Neural progenitor cell (in vitro differentiated cells): ENCODE results near the gene ZNF581.

Experiments used
- CTCF ChIP-seq: fragments of 200-600 bp; sonication (generic); IDR thresholded peaks from 2 replicates; pipeline ENCODE4 v1.5.1; 2017; ENCODE audit warnings: antibody characterized with exemption, mild to moderate bottlenecking
- EZH2 ChIP-seq: fragments of 200-600 bp; sonication (generic); IDR thresholded peaks from 2 replicates; pipeline ENCODE4 v1.6.1; 2017; ENCODE audit warnings: antibody characterized with exemption, mild to moderate bottlenecking, moderate library complexity
- EZH2phosphoT487 ChIP-seq: fragments of 200-600 bp; sonication (generic); IDR thresholded peaks from 2 replicates; pipeline ENCODE4 v1.6.1; 2017; ENCODE audit warnings: antibody characterized with exemption

GRCh38 chr19:55687281-55688201 lies 44.1 kb downstream of the ZNF581 start:
- TF ChIP-seq CTCF (no peak), EZH2phosphoT487 (no peak), EZH2 (no peak)
